M059J (cell line): ENCODE measurements around the gene FRMPD4. TPM values are rescaled to one million over a fixed set of nuclear protein-coding genes. Genes with fewer than 3 reads are reported as not detected.
A peak's percentile ranks its signal among the peaks of the same experiment; 100 is the strongest.

Experiments used
- DNase-seq: peaks from one replicate; pipeline ENCODE4 v3.0.0-alpha.2; 2012; ENCODE audit warnings: low read depth
- total RNA-seq: library from RNA; depleted of rRNA; stranded (reverse); fragments of >200 nt; shearing (Covaris generic); gene quantifications from 2 replicates; pipeline ENCODE4 v1.2.3, GENCODE V29; 2014

FRMPD4 gene
- total RNA-seq, 1 experiment from 2014 or later, result 3.5 TPM

- no peak for DNase-seq
Observed at GRCh38 chrX:12301288-12301687, 163.0 kb downstream of the FRMPD4 start.

GRCh38 chrX:12304261-12304660 is 166.0 kb downstream of the FRMPD4 start:
- DNase-seq, result no peak

- no peak for DNase-seq
Observed at GRCh38 chrX:12307961-12308360, 169.7 kb downstream of the FRMPD4 start.

- no peak for DNase-seq
Observed at GRCh38 chrX:12308420-12308819, 170.1 kb downstream of the FRMPD4 start.

- peak; percentile 26 for DNase-seq
Observed at GRCh38 chrX:12309040-12309743, 170.9 kb downstream of the FRMPD4 start.

- no peak for DNase-seq
Observed at GRCh38 chrX:12309744-12310076, 171.4 kb downstream of the FRMPD4 start.

DNA sequence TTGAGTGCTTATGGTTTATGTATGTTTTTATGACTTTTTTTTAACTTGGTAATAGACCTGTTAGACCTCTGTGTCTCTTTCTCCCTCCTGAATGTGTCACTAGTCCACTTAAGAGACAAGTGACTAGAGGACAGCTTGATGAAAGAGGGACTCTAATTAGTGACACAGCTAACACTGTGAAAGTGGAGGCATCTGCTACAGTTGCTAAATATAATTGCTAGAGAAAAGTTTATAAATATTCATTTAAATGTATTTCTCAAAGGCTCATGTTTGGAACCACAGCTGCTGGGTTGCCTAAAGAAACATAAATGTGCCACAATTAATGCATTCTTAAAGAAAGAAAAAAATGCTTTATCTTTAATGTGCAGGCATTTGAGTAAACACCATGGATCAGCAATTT is 176.4 kb downstream of the FRMPD4 start:
- no peak for DNase-seq

DNA sequence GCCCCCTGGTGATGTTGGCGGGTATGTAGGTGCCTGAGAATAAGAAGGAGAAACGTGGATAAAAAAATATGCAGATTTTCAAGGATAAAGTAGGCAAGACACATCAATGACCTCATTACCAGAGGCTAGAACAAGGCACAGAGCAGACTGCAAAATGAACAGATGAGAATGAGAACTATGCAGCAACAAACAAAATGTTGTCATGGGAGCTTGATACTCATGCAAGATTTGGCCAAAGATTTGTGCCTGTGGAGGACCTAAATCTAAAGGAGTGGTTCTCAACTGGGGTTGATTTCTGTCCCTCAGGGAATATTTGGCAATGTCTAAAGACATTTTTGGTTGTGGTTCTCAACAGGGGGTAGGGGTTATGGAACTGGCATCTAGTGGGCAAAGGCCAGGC is 177.3 kb downstream of the FRMPD4 start:
- peak; percentile 57 for DNase-seq

- DNase-seq, result peak; percentile 17
Observed at GRCh38 chrX:12319003-12319519, 180.8 kb downstream of the FRMPD4 start.

DNA sequence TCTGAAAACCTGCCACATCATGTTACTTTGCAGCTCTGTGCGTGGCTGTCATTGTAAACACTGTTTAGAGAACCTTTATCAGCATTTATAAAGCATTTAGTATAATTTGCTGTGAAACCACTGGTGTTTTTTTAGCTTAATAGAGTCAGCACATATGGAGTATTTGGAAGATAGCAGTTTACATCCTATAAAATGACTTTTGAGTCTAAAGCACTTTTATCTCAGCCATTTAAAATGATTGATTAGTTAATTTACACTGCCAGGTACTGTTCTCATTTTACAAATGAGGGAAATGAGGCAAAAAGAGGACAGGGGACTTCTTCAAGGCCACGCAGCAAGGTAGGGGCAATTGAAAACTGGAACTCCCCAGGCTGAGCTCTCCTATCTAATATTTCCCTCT is 181.7 kb downstream of the FRMPD4 start:
- no peak for DNase-seq

- DNase-seq, result no peak
Observed at GRCh38 chrX:12322031-12322430, 183.8 kb downstream of the FRMPD4 start.

- DNase-seq, result no peak
Observed at GRCh38 chrX:12325171-12325570, 186.9 kb downstream of the FRMPD4 start.

DNA sequence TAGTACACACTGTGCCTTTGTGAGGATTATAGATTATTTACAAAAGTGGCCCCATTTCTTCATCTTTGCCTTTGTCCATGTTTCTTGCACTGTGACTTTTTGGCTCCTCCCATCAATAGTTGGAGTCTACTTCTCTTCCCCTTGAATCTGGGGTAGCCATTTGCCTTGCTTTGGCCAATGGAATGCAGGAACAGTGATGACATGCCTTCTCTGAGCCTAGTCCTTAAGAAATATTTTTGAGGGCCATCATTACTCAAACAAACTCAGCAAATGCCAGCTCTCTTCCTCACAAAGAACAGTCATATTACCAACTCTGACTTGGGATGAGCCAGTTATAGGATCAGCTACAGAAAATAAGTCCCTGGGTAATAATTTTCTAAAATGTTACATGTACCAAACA is 189.6 kb downstream of the FRMPD4 start:
- no peak for DNase-seq

- peak; percentile 65 for DNase-seq
Observed at GRCh38 chrX:12329476-12329875, 191.2 kb downstream of the FRMPD4 start.

DNA sequence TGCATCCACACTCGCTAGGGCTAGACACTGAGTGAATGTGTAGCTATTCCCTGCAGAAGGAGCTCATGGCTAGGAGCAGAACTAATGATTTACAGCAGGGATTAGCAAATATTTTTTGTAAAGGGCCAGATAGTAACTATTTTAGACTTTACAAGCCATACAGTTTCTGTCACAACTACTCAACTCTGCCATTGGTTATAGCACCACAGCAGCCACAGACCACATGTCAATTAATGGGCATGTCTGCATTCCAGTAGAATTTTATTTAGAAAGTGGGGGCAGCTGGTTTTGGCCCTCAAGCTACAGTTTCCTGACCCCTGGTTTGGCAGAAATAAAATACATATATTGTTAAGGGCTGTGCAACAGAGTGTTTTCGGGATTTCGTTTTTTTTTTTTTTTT is 192.6 kb downstream of the FRMPD4 start:
- DNase-seq, result peak; percentile 48

GRCh38 chrX:12332786-12333347 is 194.6 kb downstream of the FRMPD4 start:
- DNase-seq, result no peak

DNA sequence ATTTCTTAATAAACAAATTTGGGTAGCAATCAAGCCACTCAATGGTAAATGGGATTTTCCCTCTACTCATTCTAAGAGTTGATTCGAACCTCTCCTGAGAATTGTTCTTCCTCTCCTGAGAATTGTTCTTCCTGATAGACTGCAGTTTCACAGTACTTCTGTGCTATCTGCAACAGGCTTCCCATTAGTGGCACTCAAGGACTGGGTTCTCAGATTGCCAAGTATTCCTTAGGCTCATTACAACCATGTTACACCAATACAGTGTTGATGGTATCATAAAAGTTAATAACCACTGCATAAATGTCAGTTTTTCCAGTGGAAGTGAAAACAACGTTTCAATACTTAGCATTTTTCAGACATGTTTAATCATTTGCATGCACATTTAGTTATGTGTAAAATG is 201.6 kb downstream of the FRMPD4 start:
- DNase-seq, result no peak

DNA sequence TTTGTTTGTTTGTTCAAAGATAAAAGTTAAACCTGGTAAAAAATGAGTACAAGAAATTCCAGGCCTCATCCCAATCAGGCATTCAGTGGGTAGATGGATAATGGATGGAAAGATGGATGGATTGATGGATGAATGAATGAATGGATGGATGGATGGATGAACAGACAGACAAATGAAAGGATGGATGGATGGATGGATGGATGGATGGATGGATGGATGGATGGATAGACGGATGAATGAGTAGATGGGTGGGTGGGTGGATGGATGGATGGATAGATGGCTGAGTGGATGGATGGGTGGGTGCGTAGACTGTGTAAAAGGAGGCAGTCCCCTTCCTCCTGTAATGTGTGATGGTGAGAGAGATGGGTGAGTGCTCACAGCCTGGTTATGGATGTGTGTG is 206.7 kb downstream of the FRMPD4 start:
- DNase-seq, result no peak

DNA sequence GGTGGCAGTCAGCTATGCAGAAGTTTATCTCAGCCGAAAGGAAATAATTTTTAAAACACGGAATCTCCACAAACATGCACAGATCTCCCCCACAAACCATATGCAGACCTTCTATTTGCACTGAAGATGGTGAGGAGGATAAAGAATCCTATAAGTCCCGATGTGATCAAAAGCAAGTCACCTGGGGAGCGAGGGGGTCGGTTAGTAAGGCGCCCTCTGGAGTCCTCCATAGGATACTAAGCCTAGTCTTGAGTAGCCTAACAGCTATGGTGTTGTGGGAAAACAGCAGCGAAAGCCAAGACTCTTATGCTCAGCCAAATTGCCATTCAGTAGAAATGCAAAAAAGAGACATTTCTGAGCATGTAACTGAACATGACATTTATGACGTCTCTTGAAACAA is 210.9 kb downstream of the FRMPD4 start:
- no peak for DNase-seq

DNA sequence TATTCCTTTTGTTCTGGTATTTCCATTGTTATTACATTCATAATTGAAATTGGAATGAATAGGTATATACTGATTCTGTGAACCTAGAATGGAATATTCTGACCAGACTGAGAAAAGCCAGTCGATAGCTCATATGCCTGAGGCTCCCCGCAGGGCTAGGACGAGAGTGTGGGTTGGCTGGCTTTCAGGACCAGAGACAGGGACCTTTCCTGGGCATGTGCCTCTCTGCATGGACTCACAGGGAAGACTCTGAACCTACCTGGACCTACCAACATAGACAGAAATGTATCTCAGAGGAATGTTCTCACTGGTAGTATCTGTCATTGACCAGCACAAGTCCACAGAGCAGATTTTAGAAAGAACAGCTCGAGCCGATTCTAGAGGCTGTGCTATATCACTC is 214.6 kb downstream of the FRMPD4 start:
- no peak for DNase-seq

DNA sequence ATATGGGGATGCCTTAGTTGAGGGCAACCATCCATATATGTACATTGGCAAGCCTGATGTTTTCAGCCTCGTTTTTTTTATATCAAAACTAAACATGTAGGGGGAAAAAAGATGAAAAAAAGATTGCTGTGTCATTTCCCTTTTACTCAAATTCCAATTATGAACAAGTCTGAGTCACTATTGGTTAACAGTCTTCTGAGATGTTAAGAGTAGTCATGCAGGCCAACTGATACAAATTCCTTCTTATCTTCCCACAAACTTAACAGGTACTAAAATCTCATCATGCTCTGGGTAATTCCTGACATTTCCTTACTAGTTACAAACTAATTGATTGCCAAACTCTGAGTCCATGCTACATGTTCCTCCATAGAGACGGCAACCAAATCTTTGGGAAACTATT is 222.1 kb downstream of the FRMPD4 start:
- peak; percentile 82 for DNase-seq

- peak; percentile 62 for DNase-seq
Observed at GRCh38 chrX:12360986-12361598, 222.8 kb downstream of the FRMPD4 start.

DNA sequence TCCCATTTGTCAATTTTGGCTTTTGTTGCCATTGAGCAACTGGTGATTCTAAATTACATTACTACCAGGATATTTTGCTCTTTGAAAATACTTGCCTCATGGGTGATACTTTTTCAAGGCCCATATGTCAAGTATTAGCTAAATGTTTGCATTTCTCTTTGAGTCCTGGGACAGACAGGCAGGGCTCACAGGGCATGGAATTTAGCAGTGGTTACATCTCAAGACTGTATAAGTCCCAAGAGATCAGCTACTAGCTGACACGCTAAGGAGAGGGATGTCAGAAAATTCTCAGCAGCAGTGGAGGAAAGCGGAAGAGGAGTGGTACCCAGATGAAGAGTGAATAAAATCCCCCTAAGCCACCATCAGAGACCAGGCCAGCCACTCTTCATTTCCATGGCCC is 224.9 kb downstream of the FRMPD4 start:
- DNase-seq, result no peak
